HUDEP-2 (cell line): ENCODE results near the gene ARHGEF1.

ENCODE experiments used
- DNase-seq, 76 experiments: peaks; one replicate each; lab custom pipeline; 2025; ENCODE audit not compliant: unreplicated experiment in 76 of 76; lab: John Stamatoyannopoulos, UW

ARHGEF1 gene

DNA sequence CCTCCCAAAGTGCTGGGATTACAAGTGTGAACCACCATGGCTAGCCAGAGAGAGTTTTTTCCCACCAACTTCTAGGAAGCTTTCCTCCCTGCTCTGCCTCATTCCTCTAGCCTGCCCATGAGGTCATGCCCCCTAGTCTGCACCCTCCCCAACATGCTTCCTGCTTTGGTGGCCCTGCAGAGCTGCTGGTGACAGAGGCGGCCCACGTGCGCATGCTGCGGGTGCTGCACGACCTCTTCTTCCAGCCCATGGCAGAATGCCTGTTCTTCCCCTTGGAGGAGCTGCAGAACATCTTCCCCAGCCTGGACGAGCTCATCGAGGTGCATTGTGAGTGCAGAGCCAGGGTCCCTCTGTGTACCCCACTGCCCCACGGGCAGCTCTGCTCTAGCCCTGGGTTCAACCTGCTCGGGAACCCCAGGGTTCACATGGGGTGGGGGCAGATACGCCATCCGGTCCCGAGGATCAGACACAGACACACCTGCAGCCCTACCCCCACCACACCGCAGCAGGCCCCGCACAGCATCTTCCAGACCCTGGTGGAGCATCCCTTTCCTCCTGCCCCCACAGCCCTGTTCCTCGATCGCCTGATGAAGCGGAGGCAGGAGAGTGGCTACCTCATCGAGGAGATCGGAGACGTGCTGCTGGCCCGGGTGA lies 18.9 kb downstream of the ARHGEF1 start:
- no peak for DNase-seq

DNA sequence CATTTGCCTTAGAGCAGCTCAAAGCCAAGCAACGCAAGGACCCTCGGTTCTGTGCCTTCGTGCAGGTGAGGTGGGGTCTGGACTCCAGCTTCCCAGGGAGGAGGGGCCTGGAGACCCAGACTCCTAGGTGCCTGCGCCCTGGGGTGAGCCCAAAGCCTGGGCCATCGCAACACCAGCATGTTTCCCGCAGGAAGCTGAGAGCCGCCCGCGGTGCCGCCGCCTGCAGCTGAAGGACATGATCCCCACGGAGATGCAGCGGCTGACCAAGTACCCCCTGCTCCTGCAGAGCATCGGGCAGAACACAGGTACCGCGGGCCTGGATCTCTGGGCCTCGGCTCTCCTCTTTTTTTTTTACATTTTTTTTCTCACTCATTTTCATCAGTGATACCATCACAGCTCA lies 19.6 kb downstream of the ARHGEF1 start:
- DNase-seq, result no peak

DNA sequence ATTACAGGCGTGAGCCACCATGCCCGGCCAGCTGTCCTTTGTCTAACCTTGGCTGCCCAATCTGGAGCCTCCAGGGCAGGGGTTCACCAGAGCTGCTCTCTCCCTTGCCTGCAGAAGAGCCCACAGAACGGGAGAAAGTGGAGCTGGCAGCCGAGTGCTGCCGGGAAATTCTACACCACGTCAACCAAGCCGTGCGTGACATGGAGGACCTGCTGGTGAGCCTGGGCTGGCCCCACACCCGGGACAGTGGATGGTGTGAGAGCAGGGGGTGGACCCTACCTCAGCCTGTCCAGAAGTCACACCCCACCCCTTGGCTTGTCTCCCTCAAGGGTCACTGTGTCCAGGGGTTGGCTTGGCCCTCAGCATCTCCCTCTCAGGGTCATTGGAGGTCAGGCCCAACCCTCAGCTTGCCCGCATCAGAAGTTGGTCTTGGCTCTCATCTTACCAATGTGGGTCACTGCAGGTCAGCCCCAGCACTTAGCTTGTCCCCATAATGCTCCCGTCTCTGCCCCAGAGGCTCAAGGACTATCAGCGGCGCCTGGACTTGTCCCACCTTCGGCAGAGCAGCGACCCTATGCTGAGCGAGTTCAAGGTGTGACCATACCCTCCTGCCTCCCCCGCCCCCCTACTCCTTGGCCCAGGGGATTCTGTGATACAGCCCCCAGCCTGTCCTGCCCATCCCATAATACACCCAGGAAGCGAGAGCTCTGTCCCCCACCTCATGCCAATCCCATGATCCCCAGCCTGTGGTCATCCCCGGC lies 20.4 kb downstream of the ARHGEF1 start:
- DNase-seq, result no peak

DNA sequence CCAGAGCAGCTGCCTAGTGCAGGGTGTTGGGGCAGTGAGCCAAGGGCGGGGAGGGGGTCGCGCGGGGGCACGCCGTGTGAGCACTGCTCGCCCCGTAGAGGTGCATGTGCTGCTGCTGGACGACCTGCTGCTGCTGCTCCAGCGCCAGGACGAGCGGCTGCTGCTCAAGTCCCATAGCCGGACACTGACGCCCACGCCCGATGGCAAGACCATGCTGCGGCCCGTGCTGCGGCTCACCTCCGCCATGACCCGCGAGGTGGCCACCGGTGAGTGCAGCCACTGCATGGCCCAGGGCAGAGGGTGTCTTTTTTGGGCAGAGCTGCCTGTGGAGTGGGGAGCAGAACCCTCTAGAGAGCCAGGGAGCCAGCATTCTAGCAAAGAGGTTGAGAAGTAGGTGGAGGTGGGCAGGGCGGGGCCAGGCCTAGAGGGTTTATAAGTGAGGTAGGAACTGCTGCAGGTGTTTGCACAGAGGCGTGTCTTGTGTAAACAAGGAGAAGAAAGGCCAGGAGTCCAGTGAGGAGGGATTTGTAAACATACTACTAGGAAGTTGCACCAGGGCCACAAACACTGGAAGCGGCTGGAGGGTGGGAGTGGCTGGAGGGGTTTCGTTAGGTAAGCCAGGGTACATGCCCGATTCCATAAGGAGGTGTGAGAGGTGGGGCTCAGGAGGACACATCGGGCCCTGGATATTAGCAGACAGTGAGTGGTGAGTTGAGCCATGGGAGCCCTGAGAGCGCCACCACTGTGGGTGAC lies 21.3 kb downstream of the ARHGEF1 start:
- no peak for DNase-seq

DNA sequence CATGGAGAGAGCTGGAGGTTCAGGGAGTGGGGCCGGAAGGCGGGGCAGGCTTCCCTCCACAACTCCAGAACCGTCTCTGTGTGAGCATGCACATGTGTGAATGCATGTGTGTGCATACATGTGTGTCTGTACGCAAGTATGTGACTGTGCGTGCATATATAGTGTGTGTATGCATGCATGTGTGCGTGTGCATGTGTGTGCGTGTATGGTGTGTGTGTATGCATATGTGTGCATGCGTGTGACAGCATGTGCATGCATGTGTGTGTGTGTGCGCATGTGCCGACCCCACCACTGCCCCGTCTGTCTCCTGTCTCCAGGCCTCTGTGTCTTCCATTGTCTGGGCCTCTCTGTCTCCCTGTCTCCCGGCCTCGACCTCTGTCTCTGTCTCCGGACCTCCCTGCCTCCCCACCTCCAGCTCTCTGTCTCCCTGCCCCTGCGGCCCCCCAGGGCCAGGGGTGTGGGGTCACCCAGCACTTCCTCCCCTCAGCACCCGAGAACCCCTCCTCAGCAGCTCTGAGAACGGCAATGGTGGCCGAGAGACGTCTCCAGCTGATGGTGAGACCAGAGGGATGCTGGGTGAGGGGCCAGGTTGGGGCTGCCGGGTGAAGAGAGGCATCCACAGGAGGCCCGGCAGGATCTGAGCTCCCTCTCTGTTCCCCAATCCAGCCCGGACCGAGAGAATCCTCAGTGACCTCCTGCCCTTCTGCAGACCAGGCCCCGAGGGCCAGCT lies 22.5 kb downstream of the ARHGEF1 start:
- DNase-seq, result no peak

DNA sequence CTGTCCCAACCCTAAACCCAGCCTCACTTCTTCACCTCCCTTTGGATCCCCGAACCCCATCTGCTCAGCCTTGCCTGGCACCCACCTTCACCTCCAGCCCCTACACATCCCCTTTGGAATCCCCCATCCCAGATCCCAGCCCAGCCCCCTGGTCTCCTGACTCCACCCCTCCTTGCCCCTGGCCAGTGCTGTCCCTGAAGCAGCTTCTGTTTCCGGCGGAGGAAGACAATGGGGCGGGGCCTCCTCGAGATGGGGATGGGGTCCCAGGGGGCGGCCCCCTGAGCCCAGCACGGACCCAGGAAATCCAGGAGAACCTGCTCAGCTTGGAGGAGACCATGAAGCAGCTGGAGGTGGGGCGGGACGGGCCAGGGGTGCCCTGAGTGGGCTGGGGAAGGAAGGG lies 23.3 kb downstream of the ARHGEF1 start:
- DNase-seq, result no peak

DNA sequence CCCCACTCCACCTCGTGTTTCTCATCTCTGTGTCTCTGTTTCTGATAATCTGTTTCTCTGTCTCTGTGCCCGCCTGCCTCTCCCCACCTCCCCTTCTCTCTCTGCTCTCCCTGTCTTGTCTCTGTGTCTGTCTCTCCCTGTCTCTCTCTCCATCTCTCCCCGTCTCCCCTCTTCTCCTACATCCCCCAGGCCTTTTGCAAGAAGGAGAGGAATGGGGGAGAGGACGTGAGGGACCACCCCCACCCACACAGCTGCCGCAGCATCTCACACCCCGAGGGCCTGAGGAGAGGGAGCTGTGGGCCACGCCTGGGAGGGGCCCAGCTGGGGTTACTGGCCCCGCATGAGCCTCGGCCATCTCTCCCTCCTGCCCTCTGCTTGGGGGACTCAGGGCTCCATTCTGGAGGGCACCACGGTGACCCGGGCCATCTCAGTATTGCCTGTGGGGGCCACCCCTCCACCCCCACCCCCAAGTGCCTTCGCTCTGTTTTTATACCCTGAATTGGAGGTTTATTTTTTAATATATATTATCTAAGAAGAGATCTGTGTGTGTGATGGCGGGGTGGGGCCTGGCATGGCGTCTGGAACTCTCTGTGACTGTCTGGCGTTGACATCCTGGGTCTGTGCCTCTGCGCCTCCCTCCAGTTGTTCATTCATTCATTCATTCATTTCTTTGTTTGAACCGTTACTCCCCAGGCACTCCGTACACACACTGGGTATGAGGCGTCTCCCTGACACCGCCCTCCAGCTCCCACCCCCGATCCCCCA lies 24.1 kb downstream of the ARHGEF1 start:
- peak in 1 of 76 experiments; percentile 11 for DNase-seq

DNA sequence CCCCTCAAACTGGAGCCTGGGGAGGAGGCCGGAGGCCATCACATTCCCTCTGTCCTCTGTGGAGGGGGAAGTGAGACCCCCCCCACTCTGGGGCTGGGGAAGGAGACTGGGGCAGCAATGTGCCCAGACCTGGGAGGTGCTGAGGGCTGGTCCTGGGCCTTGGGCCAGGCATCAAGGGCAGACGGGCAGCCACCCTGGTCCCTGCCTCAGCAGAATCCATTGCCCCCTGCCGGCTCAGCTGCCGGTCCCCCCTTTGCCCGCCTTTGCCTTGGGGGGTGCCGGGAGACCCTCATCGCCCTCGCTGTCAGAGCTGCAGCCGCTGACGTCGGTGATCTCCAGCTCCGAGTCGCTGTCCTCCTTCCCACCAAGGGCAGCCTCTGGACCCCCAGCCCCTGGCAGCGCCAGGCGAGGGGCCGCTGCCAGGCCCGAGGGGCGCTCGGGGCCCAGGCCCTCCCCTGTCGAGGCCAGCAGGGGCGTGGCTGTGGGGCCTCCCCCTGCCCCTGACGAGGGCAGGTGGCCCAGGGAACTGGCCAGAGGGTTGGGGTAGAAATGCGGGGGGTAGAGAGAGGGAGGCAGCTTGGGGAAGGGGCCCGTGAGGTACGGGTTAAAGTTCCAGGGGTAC lies 25.1 kb downstream of the ARHGEF1 start:
- DNase-seq, result no peak

DNA sequence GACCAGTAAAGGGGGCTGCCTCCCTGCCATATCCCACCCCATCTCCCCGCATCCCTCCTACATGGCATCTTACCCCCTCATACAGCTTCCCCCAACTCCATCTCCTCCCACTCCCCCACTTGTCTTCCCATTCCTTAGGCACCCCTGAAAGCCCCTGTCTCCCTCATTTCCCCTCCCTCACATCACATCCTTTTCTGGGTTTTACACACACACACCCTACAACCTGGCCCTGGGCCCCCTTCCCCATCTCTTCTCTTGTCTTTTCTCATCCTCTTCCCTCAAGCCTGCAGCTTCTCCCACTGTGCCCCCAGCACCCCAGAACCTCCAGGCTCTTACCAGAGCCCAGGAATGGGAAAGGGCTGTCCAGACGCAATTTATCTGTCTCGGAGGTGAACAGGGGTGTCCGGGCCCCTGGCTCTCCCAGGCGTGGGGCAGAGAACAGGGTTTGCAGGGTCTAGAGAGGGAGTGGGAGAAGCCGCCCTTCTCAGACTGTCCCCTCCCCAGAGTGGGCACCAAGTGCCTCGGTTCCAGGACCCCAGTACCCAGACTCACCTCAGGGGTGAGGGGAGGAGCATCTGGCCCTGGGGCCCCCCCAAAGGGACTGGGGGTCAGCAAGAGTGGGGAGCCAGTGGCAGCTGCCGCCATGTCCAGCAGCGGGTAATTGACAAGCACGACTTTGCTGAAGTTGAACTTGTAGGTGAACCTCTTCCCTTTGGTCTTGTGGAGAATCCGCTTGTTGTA lies 25.9 kb downstream of the ARHGEF1 start:
- DNase-seq, result no peak

DNA sequence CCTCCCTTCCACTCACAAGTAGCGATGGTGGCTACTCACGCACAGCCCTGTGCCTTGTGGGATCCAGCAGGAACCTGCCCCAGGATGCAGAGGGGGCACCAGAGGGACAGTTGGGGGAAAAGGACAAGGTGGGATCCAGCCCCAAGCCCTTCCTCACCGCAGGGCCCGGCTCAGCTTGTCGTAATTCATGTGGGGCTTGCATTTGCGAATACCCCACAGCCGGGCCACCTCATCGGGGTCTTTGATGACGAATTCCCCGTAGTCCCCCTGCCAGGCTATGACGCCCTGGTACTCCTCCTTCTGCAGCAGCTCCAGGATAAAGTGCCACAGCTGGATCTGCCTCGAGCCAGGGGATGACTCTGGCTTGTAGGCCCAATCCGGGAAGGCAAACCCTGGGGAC lies 26.7 kb downstream of the ARHGEF1 start:
- DNase-seq, result no peak

DNA sequence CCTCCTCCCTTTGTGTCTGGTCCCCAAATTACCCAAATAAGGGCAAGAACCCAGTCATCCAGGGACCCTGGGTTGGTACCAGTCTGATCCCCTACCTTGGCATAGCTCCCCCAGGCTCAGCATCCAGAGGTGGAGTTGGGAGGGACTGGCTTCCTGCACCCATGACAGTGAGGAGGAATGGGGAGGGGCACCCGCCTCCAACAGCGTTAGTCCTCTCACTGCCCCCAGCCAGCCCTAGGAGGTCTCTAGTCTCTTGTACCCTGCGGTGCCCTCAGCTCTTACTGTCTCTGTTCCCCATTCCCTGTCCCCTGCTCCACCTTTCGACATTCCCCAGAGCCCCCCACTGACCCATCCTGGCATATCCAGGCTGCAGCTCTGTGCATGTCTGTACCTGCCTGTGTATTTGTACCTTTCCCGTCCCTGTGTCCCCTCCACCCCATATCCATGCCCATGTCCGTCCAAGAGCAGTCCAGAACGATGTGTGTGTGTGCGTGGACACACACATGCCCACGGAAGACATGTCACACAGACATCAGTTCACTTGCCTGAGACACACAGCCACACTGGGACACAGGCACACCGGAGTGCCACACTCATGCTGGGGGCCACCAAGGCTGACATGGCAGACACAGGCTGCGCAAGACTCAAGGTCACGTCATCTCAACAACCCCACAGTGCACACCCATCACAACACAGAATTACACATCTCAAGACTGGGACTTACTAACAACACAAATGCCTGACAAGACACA lies 27.4 kb downstream of the ARHGEF1 start:
- DNase-seq, result no peak

DNA sequence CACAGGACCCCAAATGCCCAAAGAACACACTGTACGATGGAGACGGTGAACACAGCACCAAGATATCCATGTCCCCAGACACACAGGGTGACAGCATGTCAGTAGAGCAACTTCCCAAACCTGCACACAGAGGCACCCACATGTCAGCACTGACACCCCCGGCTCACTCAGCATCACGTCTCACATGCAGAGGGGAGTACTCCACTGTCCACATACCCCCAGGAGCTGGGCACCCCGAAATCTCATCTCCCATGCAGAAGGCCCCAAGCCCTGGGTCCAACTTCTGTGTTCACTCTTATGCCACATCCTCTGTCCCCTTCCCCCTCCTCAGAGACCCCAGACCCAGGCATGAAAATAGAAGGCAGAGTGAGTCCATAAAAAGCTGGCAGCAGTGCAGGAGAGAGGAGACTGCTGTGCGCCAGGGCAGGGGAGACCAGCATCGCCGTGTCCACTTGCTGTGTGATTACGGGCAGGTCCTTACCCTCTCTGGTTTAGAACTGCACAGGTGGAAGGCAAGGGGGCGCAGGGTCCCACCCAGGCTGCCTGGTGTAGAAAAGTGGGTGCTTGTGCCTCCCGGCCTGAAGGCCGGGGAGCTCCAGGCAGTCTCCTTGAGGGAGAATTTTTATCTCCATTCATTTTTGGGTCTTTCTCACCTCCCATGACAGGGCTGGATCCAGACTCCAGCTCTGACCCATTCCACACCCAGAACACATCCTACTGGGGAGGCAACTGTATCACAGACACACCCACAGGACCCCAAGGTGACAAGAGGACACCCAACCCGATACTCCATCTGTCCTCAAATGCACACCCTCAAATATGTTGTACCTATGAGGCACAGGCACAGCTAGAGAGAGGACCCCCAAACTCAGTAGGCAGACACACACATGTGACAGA lies 28.3 kb downstream of the ARHGEF1 start:
- no peak for DNase-seq

DNA sequence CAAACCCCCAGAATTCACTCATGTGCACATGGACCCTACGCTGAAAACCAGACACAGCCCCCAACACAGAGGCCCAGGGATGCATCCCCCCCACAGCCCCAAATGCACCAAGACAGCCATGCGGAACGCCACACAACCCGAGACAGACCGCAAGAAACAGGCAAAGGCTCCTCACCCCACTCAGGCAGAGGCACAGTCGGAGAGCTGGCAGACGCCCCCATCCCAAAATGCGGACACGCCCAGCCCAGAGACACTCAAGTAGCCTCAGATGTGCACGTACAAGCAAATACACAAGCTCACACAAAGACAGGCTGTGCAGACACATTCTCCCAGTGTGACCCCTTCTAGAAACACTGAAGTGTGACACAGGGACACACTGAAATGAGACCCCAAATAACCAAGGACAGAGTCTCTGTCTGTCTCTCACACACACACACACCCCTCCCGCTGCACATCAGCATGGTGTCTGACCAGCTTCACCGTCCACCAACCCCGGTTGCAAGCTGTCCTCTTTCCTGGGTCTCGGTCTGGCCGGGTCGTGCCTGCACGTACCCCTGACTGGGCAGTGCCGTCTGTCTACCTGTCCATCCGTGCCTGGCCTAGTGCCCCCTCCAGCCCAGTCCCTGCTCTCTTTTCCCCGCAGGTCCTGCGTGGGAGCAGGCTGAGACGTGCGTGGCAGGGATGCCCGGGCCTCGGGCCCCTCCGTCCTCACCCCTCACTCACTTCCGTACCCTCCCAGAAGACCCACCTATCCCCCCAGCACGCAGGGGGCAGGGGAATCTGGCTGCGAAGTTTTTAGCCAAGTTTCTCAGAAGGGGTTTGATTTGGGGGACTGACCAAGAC lies 29.1 kb downstream of the ARHGEF1 start:
- no peak for DNase-seq

DNA sequence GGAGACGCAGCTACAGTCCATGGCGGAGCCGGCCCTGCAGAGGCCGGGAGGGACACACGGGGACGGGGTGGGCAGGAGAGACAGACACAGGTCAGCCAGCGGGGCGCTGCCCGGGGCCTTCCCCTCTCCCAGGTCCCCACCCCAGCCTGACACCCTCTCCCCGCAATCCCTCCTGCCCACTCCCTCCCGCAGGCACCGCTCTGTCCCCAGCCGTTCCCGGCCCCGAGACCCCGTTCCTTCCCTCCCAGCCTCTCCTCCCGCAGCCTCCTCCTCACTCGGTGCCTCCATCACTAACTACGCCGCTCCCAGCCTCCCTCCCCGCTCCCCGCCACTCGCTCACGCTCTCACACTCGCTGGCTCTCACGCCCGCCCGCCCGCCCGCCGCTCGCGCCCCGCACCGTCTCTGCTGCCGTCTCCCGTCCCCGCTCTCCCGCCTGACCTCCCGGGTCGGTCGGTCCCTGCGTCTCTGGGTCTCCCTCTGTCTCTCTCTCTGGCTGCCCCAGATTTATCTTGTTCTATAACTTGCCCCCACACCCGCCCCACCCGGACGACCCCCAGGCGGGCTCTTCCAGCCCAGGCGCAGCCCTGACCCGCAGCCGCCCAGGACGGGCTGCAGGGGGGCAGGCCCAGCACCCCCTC lies 30.0 kb downstream of the ARHGEF1 start:
- no peak for DNase-seq

DNA sequence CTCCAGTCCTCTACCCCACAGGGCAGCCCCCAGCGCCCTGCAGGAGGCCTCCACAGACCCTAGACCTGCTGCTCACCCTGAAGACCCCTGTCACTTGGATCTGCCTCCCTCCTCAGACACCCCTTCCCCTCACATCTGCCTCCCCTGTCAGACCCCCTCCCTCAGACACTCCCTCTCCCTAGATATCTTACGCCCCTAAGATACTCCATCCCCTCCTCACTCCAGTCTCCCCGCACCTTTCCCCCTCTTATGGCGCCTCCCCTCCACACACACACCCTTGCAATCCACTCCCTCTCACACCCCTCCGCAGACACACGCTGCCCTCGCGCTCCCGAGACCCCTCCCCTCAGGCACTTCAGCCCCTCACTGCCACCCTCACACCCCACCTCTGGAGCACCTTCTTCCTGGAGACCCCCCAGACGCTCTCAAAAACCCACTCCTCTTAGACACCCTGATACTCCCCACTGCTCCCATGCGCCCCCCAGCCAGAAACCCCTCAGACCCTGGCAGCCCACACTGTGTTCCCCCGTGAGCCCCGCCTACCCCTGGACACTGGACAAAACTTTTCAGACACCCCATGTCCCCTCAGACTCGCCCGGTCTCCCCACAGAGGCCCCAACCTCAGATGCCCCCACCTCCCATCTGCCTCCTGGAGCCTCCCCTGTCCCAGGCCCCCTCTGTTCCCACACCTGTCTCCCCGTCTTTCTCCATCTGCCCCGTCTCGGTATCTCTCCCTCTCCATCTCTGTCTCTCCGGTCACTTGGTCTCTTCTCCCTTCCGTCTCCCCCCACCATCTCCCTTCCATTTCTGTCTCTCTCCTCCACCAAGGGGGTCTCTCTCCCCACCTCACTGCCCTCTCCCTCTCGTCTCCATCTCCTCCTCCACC lies 30.8 kb downstream of the ARHGEF1 start:
- no peak for DNase-seq
